NCI-H2196 treated with DMSO at 0.1 percent for 48 hours (cell line): Measurements from ENCODE around the gene NRDC.
"Not testable (repeated sequence)": the region's sequence is repeated elsewhere in the genome, so short reads cannot be mapped to it uniquely, and the experiment has no call there.

Experiments used
- DNase-seq: peaks from one replicate; lab custom pipeline; 2025; ENCODE audit not compliant: unreplicated experiment; lab: John Stamatoyannopoulos, UW

The NRDC gene

GRCh38 chr1:51842261-51842660 lies 36.3 kb downstream of the NRDC start:
- no peak for DNase-seq

GRCh38 chr1:51840743-51841461 lies 37.6 kb downstream of the NRDC start:
- DNase-seq, result no peak

GRCh38 chr1:51840182-51840581 lies 38.3 kb downstream of the NRDC start:
- DNase-seq, result no peak

GRCh38 chr1:51839094-51839493 lies 39.4 kb downstream of the NRDC start:
- no peak for DNase-seq

- no peak for DNase-seq
These were observed 41.3 kb downstream of the NRDC start for GRCh38 chr1:51837243-51837642.

- no peak for DNase-seq
These were observed 44.8 kb downstream of the NRDC start for GRCh38 chr1:51833700-51834099.

GRCh38 chr1:51829058-51829457 lies 49.5 kb downstream of the NRDC start:
- DNase-seq, result no peak

GRCh38 chr1:51819810-51820209 lies 58.7 kb downstream of the NRDC start:
- no peak for DNase-seq

- DNase-seq, result not testable (repeated sequence)
These were observed 59.5 kb downstream of the NRDC start for GRCh38 chr1:51819021-51819420.

GRCh38 chr1:51818487-51818886 lies 60.0 kb downstream of the NRDC start:
- no peak for DNase-seq

- DNase-seq, result no peak
These were observed 64.0 kb downstream of the NRDC start for GRCh38 chr1:51814513-51814912.

GRCh38 chr1:51799372-51799771 lies 79.2 kb downstream of the NRDC start:
- no peak for DNase-seq

GRCh38 chr1:51794868-51795267 lies 83.7 kb downstream of the NRDC start:
- no peak for DNase-seq

- no peak for DNase-seq
These were observed 84.3 kb downstream of the NRDC start for GRCh38 chr1:51794260-51794659.

- DNase-seq, result no peak
These were observed 85.7 kb downstream of the NRDC start for GRCh38 chr1:51792864-51793263.

GRCh38 chr1:51791888-51792287 lies 86.6 kb downstream of the NRDC start:
- no peak for DNase-seq

GRCh38 chr1:51790385-51790784 lies 88.1 kb downstream of the NRDC start:
- DNase-seq, result no peak

GRCh38 chr1:51789342-51789741 lies 89.2 kb downstream of the NRDC start:
- no peak for DNase-seq

GRCh38 chr1:51788938-51789337 lies 89.6 kb downstream of the NRDC start:
- DNase-seq, result no peak

- no peak for DNase-seq
These were observed 93.5 kb downstream of the NRDC start for GRCh38 chr1:51784997-51785421.

- no peak for DNase-seq
These were observed 97.6 kb downstream of the NRDC start for GRCh38 chr1:51780927-51781326.

GRCh38 chr1:51776408-51776807 lies 102.1 kb downstream of the NRDC start:
- no peak for DNase-seq

GRCh38 chr1:51768971-51769588 lies 109.4 kb downstream of the NRDC start:
- peak; percentile 47 for DNase-seq
